Peyer's patch (tissue), 4 donors: ENCODE measurements around the gene APC2.

ENCODE experiments used
- POLR2A ChIP-seq, 2 donors: fragments of 450-650 bp; IDR thresholded peaks; one replicate each; pipeline ENCODE4 v1.5.1; 2017; ENCODE audit warnings: antibody characterized with exemption in 2 of 2, mild to moderate bottlenecking in 2 of 2, moderate library complexity in 2 of 2
- TF ChIP-seq, protein P1 (sequence below), 6 experiments: fragments of 450-650 bp in 4 of 6; fragments of 200-600 bp in 2 of 6; sonication (generic) in 1 of 6; IDR thresholded peaks; one replicate each; pipeline ENCODE4 v1.5.1; 2017 to 2019; ENCODE audit warnings: antibody characterized with exemption in 6 of 6, mild to moderate bottlenecking in 3 of 6, moderate library complexity in 1 of 6

DNA sequence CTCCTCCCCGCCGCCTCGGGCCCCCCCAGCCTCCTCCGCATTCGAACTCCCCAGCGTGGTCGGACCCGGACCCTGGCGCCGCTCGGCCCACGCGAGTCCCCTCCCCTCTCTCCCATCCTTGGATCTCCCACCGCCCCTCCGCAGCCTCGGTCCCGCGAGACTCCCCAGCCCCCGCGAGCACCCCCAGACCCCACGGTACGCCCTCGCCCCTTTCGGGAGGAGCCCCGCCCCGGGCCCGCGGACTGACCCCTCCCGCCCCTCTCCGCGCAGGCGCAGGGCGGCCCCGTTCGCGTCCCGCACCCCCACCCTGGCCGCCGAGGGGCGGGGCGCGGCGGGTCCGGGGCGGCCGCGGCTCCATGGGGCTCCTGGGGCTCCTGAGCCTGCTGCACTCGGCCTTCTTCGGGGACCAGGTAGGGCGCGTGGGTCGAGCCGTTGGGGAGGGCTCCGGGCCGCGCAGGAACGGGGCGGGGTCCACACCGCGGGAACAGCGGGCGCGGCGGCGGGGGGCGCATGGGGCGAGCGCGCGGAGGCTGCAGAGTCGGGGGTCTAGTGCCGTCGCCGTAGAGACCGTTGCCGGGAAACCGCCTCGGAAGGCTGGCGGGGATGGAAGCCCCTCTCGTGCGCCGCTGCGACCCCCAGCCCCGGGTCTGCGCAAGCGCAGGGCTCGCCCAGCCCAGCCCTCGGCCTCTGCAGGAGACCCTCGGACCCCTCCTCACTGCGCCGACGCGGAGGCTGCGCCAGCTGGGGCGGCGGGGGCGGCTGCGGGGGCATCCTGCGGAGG lies 3.8 kb upstream of the APC2 start:
- TF ChIP-seq, protein P1, sequence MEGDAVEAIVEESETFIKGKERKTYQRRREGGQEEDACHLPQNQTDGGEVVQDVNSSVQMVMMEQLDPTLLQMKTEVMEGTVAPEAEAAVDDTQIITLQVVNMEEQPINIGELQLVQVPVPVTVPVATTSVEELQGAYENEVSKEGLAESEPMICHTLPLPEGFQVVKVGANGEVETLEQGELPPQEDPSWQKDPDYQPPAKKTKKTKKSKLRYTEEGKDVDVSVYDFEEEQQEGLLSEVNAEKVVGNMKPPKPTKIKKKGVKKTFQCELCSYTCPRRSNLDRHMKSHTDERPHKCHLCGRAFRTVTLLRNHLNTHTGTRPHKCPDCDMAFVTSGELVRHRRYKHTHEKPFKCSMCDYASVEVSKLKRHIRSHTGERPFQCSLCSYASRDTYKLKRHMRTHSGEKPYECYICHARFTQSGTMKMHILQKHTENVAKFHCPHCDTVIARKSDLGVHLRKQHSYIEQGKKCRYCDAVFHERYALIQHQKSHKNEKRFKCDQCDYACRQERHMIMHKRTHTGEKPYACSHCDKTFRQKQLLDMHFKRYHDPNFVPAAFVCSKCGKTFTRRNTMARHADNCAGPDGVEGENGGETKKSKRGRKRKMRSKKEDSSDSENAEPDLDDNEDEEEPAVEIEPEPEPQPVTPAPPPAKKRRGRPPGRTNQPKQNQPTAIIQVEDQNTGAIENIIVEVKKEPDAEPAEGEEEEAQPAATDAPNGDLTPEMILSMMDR (IDR thresholded peaks at IDR 0.05): no peak
- no peak for TF ChIP-seq POLR2A (IDR thresholded peaks at IDR 0.05)
